Suprapubic skin (tissue), 4 donors: Measurements from ENCODE around the gene ATP4A. TPM values are rescaled to one million over a fixed set of nuclear protein-coding genes. Genes with fewer than 3 reads are reported as not detected.

Source experiments
- DNase-seq, 2 donors: peaks; one replicate each; pipeline ENCODE4 v3.0.0-alpha.2; 2019; ENCODE audit warnings: low spot score in 2 of 2
- H3K27ac ChIP-seq: fragments of 200-600 bp; sonication (generic); one replicate; pipeline ENCODE4 v1.5.1; 2019
- H3K27me3 ChIP-seq: fragments of 200-600 bp; sonication (generic); one replicate; pipeline ENCODE4 v1.5.1; 2019
- H3K36me3 ChIP-seq: fragments of 200-600 bp; sonication (generic); one replicate; pipeline ENCODE4 v1.5.1; 2019
- H3K4me1 ChIP-seq: fragments of 200-600 bp; sonication (generic); one replicate; pipeline ENCODE4 v1.5.1; 2019
- H3K4me3 ChIP-seq: fragments of 200-600 bp; sonication (generic); one replicate; pipeline ENCODE4 v1.5.1; 2019; ENCODE audit warnings: mild to moderate bottlenecking
- H3K9me3 ChIP-seq: fragments of 200-600 bp; sonication (generic); one replicate; pipeline ENCODE4 v1.5.1; 2019
- EP300 ChIP-seq: sonication (generic); formaldehyde crosslinking; IDR thresholded peaks from one replicate; pipeline ENCODE4 v1.6.1; 2017; ENCODE audit warnings: antibody characterized with exemption
- POLR2A ChIP-seq, 2 donors: fragments of 450-650 bp; IDR thresholded peaks; one replicate each; pipeline ENCODE4 v1.6.1; 2017; ENCODE audit warnings: antibody characterized with exemption in 2 of 2, mild to moderate bottlenecking in 2 of 2, moderate library complexity in 2 of 2
- POLR2AphosphoS5 ChIP-seq, 3 donors: sonication (generic); formaldehyde crosslinking; IDR thresholded peaks; one replicate each; pipeline ENCODE4 v1.6.1; 2017; ENCODE audit warnings: antibody characterized with exemption in 3 of 3
- WGBS: methylation state at CpG from one replicate; pipeline ENCODE4 v1.1.5; 2018; 5-methylcytosine and 5-hydroxymethylcytosine counted together
- total RNA-seq, 4 donors: library from RNA; depleted of rRNA; stranded (reverse); fragments of >200 nt; gene quantifications; one replicate each; pipeline ENCODE4 v1.1.0, GENCODE V29; 2016
- TF ChIP-seq, protein P1 (sequence below), 2 donors: fragments of 200-600 bp in 1 of 2; fragments of 450-650 bp in 1 of 2; sonication (generic) in 1 of 2; IDR thresholded peaks; one replicate each; pipeline ENCODE4 v1.5.1; 2016 to 2019; ENCODE audit warnings: antibody characterized with exemption in 2 of 2, mild to moderate bottlenecking in 1 of 2, moderate library complexity in 1 of 2

Gene ATP4A
- total RNA-seq, 4 donors from 2014 or later, result not detected

DNA sequence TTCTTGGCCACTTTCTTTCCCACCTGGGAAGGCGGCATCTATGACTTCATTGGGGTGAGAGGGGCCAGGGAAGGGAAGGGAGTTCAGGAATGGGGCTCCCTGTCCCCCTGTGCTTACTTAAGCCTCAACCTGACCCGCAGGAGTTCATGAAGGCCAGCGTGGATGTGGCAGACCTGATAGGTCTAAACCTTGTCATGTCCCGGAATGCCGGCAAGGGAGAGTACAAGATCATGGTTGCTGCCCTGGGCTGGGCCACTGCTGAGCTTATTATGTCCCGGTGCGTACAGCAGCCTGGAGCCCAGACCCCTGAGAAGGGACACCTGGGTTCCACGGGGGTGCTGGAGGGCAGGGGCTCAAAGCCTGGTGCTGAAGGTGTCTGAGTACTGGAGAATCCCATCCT, 16.9 kb downstream of the ATP4A start:
- Histone ChIP-seq H3K9me3 (no peaks in the 10 kb centered on the region), H3K27ac (no peak overlapping the region), H3K27me3 (no peaks in the 10 kb centered on the region), H3K4me1 (peaks cover 28% of the 10 kb centered on the region), H3K4me3 (peak overlapping the region; percentile 96), H3K36me3 (peaks cover 14% of the 10 kb centered on the region)
- 77% methylated on average over 5 of the region's 8 CpGs for WGBS
- DNase-seq, result no peak
- TF ChIP-seq, protein P1, sequence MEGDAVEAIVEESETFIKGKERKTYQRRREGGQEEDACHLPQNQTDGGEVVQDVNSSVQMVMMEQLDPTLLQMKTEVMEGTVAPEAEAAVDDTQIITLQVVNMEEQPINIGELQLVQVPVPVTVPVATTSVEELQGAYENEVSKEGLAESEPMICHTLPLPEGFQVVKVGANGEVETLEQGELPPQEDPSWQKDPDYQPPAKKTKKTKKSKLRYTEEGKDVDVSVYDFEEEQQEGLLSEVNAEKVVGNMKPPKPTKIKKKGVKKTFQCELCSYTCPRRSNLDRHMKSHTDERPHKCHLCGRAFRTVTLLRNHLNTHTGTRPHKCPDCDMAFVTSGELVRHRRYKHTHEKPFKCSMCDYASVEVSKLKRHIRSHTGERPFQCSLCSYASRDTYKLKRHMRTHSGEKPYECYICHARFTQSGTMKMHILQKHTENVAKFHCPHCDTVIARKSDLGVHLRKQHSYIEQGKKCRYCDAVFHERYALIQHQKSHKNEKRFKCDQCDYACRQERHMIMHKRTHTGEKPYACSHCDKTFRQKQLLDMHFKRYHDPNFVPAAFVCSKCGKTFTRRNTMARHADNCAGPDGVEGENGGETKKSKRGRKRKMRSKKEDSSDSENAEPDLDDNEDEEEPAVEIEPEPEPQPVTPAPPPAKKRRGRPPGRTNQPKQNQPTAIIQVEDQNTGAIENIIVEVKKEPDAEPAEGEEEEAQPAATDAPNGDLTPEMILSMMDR (IDR thresholded peaks at IDR 0.05), result no peak
- no peak for TF ChIP-seq EP300
- no peak for TF ChIP-seq POLR2A (IDR thresholded peaks at IDR 0.05)
- TF ChIP-seq POLR2AphosphoS5 (IDR thresholded peaks at IDR 0.05), result no peak

- H3K9me3 ChIP-seq, result no peaks in the 10 kb centered on the region
- TF ChIP-seq EP300 (no peak), POLR2AphosphoS5 (IDR thresholded peaks at IDR 0.05) (no peak)
- TF ChIP-seq, protein P1 (IDR thresholded peaks at IDR 0.05), result no peak
- peaks cover 28% of the 10 kb centered on the region for H3K4me1 ChIP-seq
- DNase-seq, result no peak
- H3K4me3 ChIP-seq, result peak overlapping the region; percentile 96
- 2% methylated on average over 14 of the region's 27 CpGs for WGBS
- H3K36me3 ChIP-seq, result peaks cover 14% of the 10 kb centered on the region
- peak overlapping the region; percentile 82 for H3K27ac ChIP-seq
- H3K27me3 ChIP-seq, result no peaks in the 10 kb centered on the region
These were observed 17.5 kb downstream of the ATP4A start for GRCh38 chr19:35545855-35546381.

- peak within 1 kb of the TSS; percentile 96 for H3K4me3 ChIP-seq
- H3K4me1 ChIP-seq, result peaks cover 28% of the 10 kb centered on the region
- H3K27ac ChIP-seq, result peak within 1 kb of the TSS; percentile 82
- TF ChIP-seq EP300 (no peak), POLR2AphosphoS5 (IDR thresholded peaks at IDR 0.05) (peak in 2 of 3 donors; percentile 41 to 50), POLR2A (IDR thresholded peaks at IDR 0.05) (no peak)
- TF ChIP-seq, protein P1 (IDR thresholded peaks at IDR 0.05), result no peak
- H3K9me3 ChIP-seq, result no peaks in the 10 kb centered on the region
- 2% methylated on average over 9 of the region's 85 CpGs for WGBS
- peak; percentile 91 to 93 for DNase-seq
- no peaks in the 10 kb centered on the region for H3K27me3 ChIP-seq
- H3K36me3 ChIP-seq, result peaks cover 14% of the 10 kb centered on the region
These were observed 18.2 kb downstream of the ATP4A start, which contains the start of gene TMEM147 for GRCh38 chr19:35545001-35545854. Gene TMEM147 (plus strand): TSS chr19:35545626. CDS start chr19:35545740, 114 bp downstream.

DNA sequence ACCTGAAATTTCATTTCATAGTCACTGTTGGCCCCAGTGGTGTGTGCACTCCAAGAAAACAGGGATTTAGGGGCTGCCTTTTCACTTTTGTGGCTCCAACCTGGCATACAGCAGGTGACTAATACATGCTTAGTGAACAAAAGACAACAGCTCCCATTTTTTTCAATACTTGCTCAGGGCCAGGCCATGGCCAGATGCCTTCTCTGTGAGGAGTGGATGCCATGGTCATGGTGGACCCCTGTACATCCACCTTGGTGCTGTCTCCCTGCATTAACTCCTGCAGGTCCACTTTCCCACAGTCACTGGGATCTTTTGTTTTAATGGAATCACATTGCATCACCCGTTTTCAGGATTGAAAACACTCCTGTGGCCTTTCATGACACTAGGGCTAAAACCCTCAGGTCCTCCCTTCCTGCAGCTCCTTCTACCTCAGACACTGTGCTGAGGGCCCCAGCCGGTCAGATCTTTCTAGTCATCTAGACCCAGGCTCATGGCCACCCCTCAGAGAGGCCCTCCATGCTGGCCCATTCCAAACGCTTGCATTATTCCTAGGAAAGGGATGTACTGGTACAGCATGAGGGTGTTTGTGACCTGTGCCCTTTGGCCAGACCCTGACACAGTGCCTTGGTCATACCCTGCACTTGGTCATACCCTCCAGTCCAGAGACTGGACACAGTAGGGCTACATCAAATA, 19.2 kb downstream of the ATP4A start:
- no peak for TF ChIP-seq POLR2A (IDR thresholded peaks at IDR 0.05)
- 81% methylated on average over 3 of the region's 3 CpGs for WGBS
- DNase-seq, result no peak
- Histone ChIP-seq H3K9me3 (no peaks in the 10 kb centered on the region), H3K4me3 (peak overlapping the region; percentile 96), H3K27ac (no peak overlapping the region), H3K36me3 (peaks cover 14% of the 10 kb centered on the region), H3K27me3 (no peaks in the 10 kb centered on the region), H3K4me1 (peaks cover 28% of the 10 kb centered on the region)

GRCh38 chr19:35543280-35544109, 20.0 kb downstream of the ATP4A start:
- 95% methylated on average over 4 of the region's 15 CpGs for WGBS
- Histone ChIP-seq H3K4me3 (no peak overlapping the region), H3K27me3 (no peaks in the 10 kb centered on the region), H3K27ac (no peak overlapping the region), H3K9me3 (no peaks in the 10 kb centered on the region), H3K36me3 (peaks cover 14% of the 10 kb centered on the region), H3K4me1 (peaks cover 28% of the 10 kb centered on the region)
- DNase-seq, result no peak
- TF ChIP-seq EP300, result no peak
- TF ChIP-seq POLR2A (IDR thresholded peaks at IDR 0.05), result no peak
- TF ChIP-seq, protein P1 (IDR thresholded peaks at IDR 0.05), result no peak
- no peak for TF ChIP-seq POLR2AphosphoS5 (IDR thresholded peaks at IDR 0.05)
